ENCODE measurements around the gene TPTE2.
"Not testable (repeated sequence)": the region's sequence is repeated elsewhere in the genome, so short reads cannot be mapped to it uniquely, and the experiment has no call there.

DNA sequence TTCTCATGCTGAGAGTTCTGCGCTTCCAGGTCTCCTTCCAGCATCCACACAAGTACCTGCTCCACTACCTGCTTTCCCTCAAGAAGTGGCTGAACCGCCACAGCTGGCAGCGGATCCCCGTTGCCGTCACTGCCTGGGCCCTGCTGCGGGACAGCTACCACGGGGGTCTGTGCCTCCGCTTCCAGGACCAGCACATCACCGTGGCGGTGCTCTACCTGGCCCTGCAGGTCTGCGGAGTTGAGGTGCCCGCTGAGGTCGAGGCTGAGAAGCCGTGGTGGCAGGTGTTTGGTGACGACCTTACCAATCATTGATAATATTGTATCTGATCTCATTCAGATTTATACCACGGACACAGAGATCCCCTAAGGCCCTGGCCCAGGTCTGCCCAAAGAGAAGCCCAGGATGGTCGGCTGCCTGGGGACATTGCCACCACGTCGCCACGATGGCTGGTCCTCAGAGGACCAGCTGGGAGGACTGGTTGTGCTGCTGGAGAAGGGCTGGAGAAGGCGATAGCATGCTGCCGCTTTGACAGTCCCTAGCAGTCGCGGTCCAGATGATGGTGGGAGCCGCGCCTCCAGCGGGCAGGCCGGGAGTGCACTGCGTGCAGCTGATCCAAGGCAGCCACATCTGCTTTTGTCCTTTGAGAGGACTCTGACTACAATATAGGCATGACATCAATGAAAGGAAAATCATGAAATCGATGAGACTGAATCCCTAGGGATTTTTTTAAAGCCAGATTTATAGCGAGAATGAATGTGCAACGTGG lies 178.4 kb downstream of the TPTE2 start:
- TF ChIP-seq, protein P1, sequence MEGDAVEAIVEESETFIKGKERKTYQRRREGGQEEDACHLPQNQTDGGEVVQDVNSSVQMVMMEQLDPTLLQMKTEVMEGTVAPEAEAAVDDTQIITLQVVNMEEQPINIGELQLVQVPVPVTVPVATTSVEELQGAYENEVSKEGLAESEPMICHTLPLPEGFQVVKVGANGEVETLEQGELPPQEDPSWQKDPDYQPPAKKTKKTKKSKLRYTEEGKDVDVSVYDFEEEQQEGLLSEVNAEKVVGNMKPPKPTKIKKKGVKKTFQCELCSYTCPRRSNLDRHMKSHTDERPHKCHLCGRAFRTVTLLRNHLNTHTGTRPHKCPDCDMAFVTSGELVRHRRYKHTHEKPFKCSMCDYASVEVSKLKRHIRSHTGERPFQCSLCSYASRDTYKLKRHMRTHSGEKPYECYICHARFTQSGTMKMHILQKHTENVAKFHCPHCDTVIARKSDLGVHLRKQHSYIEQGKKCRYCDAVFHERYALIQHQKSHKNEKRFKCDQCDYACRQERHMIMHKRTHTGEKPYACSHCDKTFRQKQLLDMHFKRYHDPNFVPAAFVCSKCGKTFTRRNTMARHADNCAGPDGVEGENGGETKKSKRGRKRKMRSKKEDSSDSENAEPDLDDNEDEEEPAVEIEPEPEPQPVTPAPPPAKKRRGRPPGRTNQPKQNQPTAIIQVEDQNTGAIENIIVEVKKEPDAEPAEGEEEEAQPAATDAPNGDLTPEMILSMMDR (IDR thresholded peaks at IDR 0.05), result not testable (repeated sequence)
- not testable (repeated sequence) for TF ChIP-seq POLR2A (IDR thresholded peaks at IDR 0.05); EP300 (IDR thresholded peaks at IDR 0.05; ENCODE audit: low read depth); POLR2AphosphoS5 (IDR thresholded peaks at IDR 0.05)
